ENCODE data around the gene CCDC116. TPM values are rescaled to one million over a fixed set of nuclear protein-coding genes. Genes with fewer than 3 reads are reported as not detected.
"Not testable (repeated sequence)": the region's sequence is repeated elsewhere in the genome, so short reads cannot be mapped to it uniquely, and the experiment has no call there.

The CCDC116 gene
- total RNA-seq, 6 donors from 2014 or later, result 0.26 to 4.2 (median 0.97) TPM; not detected in 2

GRCh38 chr22:21615731-21616130 lies 16.8 kb upstream of the CCDC116 start:
- WGBS, 2 donors, result 70 to 80% methylated on average over 4 of the region's 4 CpGs
- Histone ChIP-seq H3K27me3 (no peaks in the 10 kb centered on the region), H3K27ac (no peak overlapping the region), H3K36me3 (peaks cover 0 to 58% (median 27%) of the 10 kb centered on the region in 4 donors), H3K9me3 (no peaks in the 10 kb centered on the region), H3K4me1 (no peaks in the 10 kb centered on the region), H3K4me3 (no peak overlapping the region)
- DNase-seq, result no peak
- TF ChIP-seq, protein P1, sequence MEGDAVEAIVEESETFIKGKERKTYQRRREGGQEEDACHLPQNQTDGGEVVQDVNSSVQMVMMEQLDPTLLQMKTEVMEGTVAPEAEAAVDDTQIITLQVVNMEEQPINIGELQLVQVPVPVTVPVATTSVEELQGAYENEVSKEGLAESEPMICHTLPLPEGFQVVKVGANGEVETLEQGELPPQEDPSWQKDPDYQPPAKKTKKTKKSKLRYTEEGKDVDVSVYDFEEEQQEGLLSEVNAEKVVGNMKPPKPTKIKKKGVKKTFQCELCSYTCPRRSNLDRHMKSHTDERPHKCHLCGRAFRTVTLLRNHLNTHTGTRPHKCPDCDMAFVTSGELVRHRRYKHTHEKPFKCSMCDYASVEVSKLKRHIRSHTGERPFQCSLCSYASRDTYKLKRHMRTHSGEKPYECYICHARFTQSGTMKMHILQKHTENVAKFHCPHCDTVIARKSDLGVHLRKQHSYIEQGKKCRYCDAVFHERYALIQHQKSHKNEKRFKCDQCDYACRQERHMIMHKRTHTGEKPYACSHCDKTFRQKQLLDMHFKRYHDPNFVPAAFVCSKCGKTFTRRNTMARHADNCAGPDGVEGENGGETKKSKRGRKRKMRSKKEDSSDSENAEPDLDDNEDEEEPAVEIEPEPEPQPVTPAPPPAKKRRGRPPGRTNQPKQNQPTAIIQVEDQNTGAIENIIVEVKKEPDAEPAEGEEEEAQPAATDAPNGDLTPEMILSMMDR (IDR thresholded peaks at IDR 0.05), result no peak
- TF ChIP-seq POLR2A (IDR thresholded peaks at IDR 0.05), result no peak
- no peak for TF ChIP-seq POLR2AphosphoS5 (IDR thresholded peaks at IDR 0.05)
- TF ChIP-seq EP300 (IDR thresholded peaks at IDR 0.05), result no peak
- no peak for ATAC-seq (ENCODE audit: low FRiP score in 2 of 2)

DNA sequence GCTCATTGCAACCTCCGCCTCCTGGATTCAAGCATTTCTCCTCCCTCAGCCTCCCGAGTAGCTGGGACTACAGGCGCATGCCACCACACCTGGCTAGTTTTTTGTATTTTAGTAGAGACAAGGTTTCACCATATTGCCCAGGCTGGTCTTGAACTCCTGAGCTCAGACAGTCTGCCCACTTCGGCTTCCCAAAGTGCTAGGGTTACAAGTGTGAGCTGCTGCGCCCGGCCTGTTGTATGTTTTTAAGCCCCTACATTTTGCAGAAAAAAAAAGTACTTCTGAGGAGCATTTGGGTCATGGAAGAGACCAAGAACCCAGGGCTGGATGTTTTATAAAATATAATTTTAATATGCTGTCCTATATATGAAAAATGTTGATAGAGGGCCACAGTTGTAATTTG lies 15.2 kb upstream of the CCDC116 start:
- ATAC-seq (ENCODE audit: low FRiP score in 2 of 2); H3K4me3 ChIP-seq; H3K9me3 ChIP-seq; DNase-seq; H3K27ac ChIP-seq; H3K27me3 ChIP-seq: not testable (repeated sequence)
- Histone ChIP-seq H3K4me1 (peaks cover 4 to 12% (median 6%) of the 10 kb centered on the region in 4 donors), H3K36me3 (peaks cover 0 to 47% (median 20%) of the 10 kb centered on the region in 4 donors)
- WGBS, 2 donors, result 95 to 97% methylated on average over 6 of the region's 6 CpGs

DNA sequence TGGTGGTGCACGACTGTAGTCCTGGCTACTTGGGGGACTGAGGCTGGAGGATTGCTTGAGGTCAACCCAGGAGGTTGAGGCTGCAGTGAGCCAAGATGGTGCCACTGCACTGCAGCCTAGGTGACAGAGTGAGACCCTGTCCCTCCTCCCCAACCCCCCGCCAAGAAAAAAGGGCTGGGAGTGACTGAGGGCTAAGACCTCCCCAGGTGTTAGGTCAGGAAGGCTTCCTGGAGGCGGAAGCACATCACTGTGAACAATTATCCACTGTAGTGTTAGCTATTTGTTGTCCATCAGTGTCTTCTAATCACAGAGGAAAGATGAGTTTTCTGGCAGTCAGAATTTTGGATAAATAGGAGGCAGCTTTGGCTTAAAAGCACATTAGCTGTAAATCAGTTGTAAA lies 11.5 kb upstream of the CCDC116 start:
- Histone ChIP-seq H3K36me3 (peaks cover 0 to 29% (median 12%) of the 10 kb centered on the region in 4 donors), H3K27ac (no peak overlapping the region), H3K27me3 (no peaks in the 10 kb centered on the region), H3K9me3 (no peaks in the 10 kb centered on the region), H3K4me3 (no peak overlapping the region), H3K4me1 (peaks cover 4 to 38% (median 12%) of the 10 kb centered on the region in 4 donors)
- WGBS, 2 donors, result 94 to 97% methylated on average over 3 of the region's 3 CpGs
- TF ChIP-seq POLR2AphosphoS5 (IDR thresholded peaks at IDR 0.05) (no peak), EP300 (IDR thresholded peaks at IDR 0.05) (no peak), POLR2A (IDR thresholded peaks at IDR 0.05) (no peak)
- TF ChIP-seq, protein P1 (IDR thresholded peaks at IDR 0.05), result no peak
- no peak for DNase-seq
- ATAC-seq (ENCODE audit: low FRiP score in 2 of 2), result no peak

DNA sequence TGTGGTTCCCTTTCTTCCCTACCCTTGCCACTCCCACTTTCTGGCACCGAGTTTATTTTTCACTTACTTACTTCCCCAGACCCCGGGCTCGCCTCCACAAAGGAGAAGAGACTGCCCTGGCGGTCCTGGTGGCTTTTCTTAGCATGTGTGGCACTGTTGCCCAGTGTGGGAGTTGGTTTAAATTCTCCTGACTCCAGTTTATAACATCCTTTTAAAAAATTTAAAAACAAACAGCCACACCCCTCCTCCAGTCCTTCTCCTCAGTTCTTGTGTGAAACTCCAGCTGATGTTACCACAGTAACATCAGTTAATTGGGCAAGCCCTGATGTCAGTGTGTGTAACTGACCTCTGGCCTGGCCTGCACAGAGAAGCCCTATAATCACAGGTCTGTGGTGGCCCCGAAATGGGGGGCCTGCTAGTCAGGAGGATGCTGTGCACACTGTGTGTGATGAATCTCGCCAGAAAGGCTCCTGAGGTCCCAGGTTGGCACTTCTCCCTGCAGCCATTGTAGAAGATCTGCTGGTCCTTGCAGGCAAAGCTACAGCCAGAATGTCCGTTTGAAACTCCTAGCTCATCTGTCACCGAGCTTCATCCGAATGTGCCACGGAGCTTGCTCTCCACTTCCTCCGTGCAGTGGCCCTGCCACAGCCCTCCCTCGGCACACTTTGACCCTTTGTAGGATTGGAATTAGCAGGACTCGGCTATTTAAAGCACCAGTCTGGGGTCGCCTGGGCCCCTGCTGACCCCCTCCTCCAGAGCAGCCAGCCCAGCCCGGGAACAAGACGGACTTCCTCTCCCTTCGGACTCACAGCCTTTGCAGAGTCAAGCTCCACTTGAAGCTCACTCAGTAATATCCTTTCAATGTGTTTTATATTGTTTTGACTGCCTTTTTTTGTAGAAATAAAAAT lies 10.3 kb upstream of the CCDC116 start:
- WGBS, 2 donors, result 62 to 73% methylated on average over 16 to 17 of the region's 17 CpGs
- H3K27me3 ChIP-seq, result no peaks in the 10 kb centered on the region
- TF ChIP-seq POLR2AphosphoS5 (IDR thresholded peaks at IDR 0.05), result no peak
- TF ChIP-seq, protein P1 (IDR thresholded peaks at IDR 0.05), result no peak
- TF ChIP-seq EP300 (IDR thresholded peaks at IDR 0.05), result no peak
- TF ChIP-seq POLR2A (IDR thresholded peaks at IDR 0.05), result no peak

GRCh38 chr22:21622919-21623647 lies 9.5 kb upstream of the CCDC116 start:
- no peak overlapping the region for H3K27ac ChIP-seq
- peaks cover 4 to 41% (median 12%) of the 10 kb centered on the region in 4 donors for H3K4me1 ChIP-seq
- peaks cover 0 to 26% (median 12%) of the 10 kb centered on the region in 4 donors for H3K36me3 ChIP-seq
- TF ChIP-seq EP300 (IDR thresholded peaks at IDR 0.05) (no peak), POLR2AphosphoS5 (IDR thresholded peaks at IDR 0.05) (no peak), POLR2A (IDR thresholded peaks at IDR 0.05) (no peak)
- TF ChIP-seq, protein P1 (IDR thresholded peaks at IDR 0.05), result no peak
- H3K27me3 ChIP-seq, result no peaks in the 10 kb centered on the region
- no peaks in the 10 kb centered on the region for H3K9me3 ChIP-seq
- H3K4me3 ChIP-seq, result no peak overlapping the region
- 89 to 92% methylated on average over 22 to 23 of the region's 23 CpGs for WGBS, 2 donors
- DNase-seq, result no peak
- no peak for ATAC-seq (ENCODE audit: low FRiP score in 2 of 2)

More for the DNA sequence above, 10.3 kb upstream of the CCDC116 start:
- no peak overlapping the region for H3K4me3 ChIP-seq
- peak overlapping the region in 2 of 4 donors; percentile 26 to 27 for H3K27ac ChIP-seq
- H3K36me3 ChIP-seq, result peaks cover 0 to 29% (median 12%) of the 10 kb centered on the region in 4 donors
- DNase-seq (peak; percentile 22 to 59), ATAC-seq (ENCODE audit: low FRiP score in 2 of 2) (peak in 1 of 2 donors; percentile 64)
- H3K9me3 ChIP-seq, result no peaks in the 10 kb centered on the region
- peaks cover 4 to 38% (median 12%) of the 10 kb centered on the region in 4 donors for H3K4me1 ChIP-seq

Measured in upper lobe of left lung (tissue), 6 donors.